Esophagus muscularis mucosa (tissue), 4 donors: Measurements from ENCODE around the gene ESRRG. TPM values are rescaled to one million over a fixed set of nuclear protein-coding genes. Genes with fewer than 3 reads are reported as not detected.

Experiments
- DNase-seq: peaks from one replicate; pipeline ENCODE4 v3.0.0-alpha.2; 2017; ENCODE audit errors: extremely low spot score
- H3K27ac ChIP-seq, 4 donors: fragments of 200-600 bp; sonication (generic); replicated peaks in 1 of 4; 1 replicate in 3 of 4; 2 replicates in 1 of 4; pipeline ENCODE4 v1.5.1; 2016 to 2019; ENCODE audit warnings: mild to moderate bottlenecking in 1 of 4
- H3K27me3 ChIP-seq, 4 donors: fragments of 200-600 bp; sonication (generic); one replicate each; pipeline versions ENCODE4 v1.5.1 to v1.6.0; 2016 to 2019
- H3K36me3 ChIP-seq, 4 donors: fragments of 200-600 bp; sonication (generic); one replicate each; pipeline ENCODE4 v1.5.1; 2016 to 2019
- H3K4me1 ChIP-seq, 4 donors: fragments of 200-600 bp; sonication (generic); one replicate each; pipeline ENCODE4 v1.5.1; 2016 to 2019
- H3K4me3 ChIP-seq, 4 donors: fragments of 200-600 bp; sonication (generic); 1 replicate in 2 of 4; 2 replicates in 2 of 4; pipeline ENCODE4 v1.5.1; 2016 to 2019; ENCODE audit warnings: mild to moderate bottlenecking in 4 of 4, moderate library complexity in 1 of 4
- H3K9me3 ChIP-seq, 4 donors: fragments of 200-600 bp; sonication (generic); 1 replicate in 3 of 4; 2 replicates in 1 of 4; pipeline ENCODE4 v1.5.1; 2016 to 2019
- EP300 ChIP-seq: sonication (generic); formaldehyde crosslinking; IDR thresholded peaks from one replicate; pipeline ENCODE4 v1.6.1; 2017; ENCODE audit warnings: antibody characterized with exemption
- POLR2A ChIP-seq: fragments of 450-650 bp; IDR thresholded peaks from one replicate; pipeline ENCODE4 v1.6.1; 2017; ENCODE audit warnings: antibody characterized with exemption, moderate library complexity, mild to moderate bottlenecking, low read depth
- POLR2AphosphoS5 ChIP-seq, 2 donors: sonication (generic); formaldehyde crosslinking; IDR thresholded peaks; one replicate each; pipeline ENCODE4 v1.6.1; 2017; ENCODE audit warnings: antibody characterized with exemption in 2 of 2
- WGBS: methylation state at CpG from one replicate; pipeline ENCODE4 v1.1.5; 2018; 5-methylcytosine and 5-hydroxymethylcytosine counted together
- intact Hi-C: fragments of 100-400 bp; cut with DNase I; formaldehyde crosslinking; loops from one replicate; pipeline ENCODE4 v1.15.1; 2023
- total RNA-seq, 4 donors: library from RNA; depleted of rRNA; stranded (reverse); fragments of >200 nt; gene quantifications; one replicate each; pipeline versions ENCODE4 v1.1.0 to v1.2.1, GENCODE V29; 2016
- TF ChIP-seq, protein P1 (sequence below), 3 experiments: fragments of 200-600 bp in 2 of 3; fragments of 450-650 bp in 1 of 3; sonication (generic) in 2 of 3; IDR thresholded peaks; one replicate each; pipeline ENCODE4 v1.5.1; 2017 to 2019; ENCODE audit warnings: antibody characterized with exemption in 3 of 3, mild to moderate bottlenecking in 2 of 3, moderate library complexity in 1 of 3

Gene ESRRG
- total RNA-seq, 4 donors from 2014 or later = 3.4 to 7.8 (median 5.7) TPM

- intact Hi-C loops = loop anchor here (10.0 kb wide), 1 partner anchor 118 kb away; the partner anchor contains the start of gene ESRRG
- H3K27me3 ChIP-seq = no peaks in the 10 kb centered on the region
- WGBS = 79% methylated on average over 5 of the region's 5 CpGs
- H3K27ac ChIP-seq = no peak overlapping the region
- no peaks in the 10 kb centered on the region for H3K9me3 ChIP-seq
- no peak for DNase-seq
- H3K4me3 ChIP-seq = no peak overlapping the region
- no peak for TF ChIP-seq EP300
- no peak for TF ChIP-seq POLR2A
- TF ChIP-seq, protein P1, sequence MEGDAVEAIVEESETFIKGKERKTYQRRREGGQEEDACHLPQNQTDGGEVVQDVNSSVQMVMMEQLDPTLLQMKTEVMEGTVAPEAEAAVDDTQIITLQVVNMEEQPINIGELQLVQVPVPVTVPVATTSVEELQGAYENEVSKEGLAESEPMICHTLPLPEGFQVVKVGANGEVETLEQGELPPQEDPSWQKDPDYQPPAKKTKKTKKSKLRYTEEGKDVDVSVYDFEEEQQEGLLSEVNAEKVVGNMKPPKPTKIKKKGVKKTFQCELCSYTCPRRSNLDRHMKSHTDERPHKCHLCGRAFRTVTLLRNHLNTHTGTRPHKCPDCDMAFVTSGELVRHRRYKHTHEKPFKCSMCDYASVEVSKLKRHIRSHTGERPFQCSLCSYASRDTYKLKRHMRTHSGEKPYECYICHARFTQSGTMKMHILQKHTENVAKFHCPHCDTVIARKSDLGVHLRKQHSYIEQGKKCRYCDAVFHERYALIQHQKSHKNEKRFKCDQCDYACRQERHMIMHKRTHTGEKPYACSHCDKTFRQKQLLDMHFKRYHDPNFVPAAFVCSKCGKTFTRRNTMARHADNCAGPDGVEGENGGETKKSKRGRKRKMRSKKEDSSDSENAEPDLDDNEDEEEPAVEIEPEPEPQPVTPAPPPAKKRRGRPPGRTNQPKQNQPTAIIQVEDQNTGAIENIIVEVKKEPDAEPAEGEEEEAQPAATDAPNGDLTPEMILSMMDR (IDR thresholded peaks at IDR 0.05) = no peak
- no peak for TF ChIP-seq POLR2AphosphoS5 (IDR thresholded peaks at IDR 0.05)
- H3K4me1 ChIP-seq = no peaks in the 10 kb centered on the region
- no peaks in the 10 kb centered on the region for H3K36me3 ChIP-seq
Observed at GRCh38 chr1:216607067-216607697, 116.0 kb downstream of the ESRRG start.

- Histone ChIP-seq H3K36me3 (no peaks in the 10 kb centered on the region), H3K4me1 (peaks cover 0 to 6% (median 2%) of the 10 kb centered on the region in 4 donors), H3K9me3 (no peaks in the 10 kb centered on the region), H3K27ac (no peak overlapping the region), H3K27me3 (no peaks in the 10 kb centered on the region), H3K4me3 (no peak overlapping the region)
- TF ChIP-seq POLR2A = no peak
- TF ChIP-seq EP300 = no peak
- TF ChIP-seq, protein P1 (IDR thresholded peaks at IDR 0.05) = no peak
- TF ChIP-seq POLR2AphosphoS5 (IDR thresholded peaks at IDR 0.05) = no peak
- no peak for DNase-seq
- WGBS = 47% methylated on average over 4 of the region's 4 CpGs
- intact Hi-C loops = loop anchor here (10.0 kb wide), 1 partner anchor 119 kb away; the partner anchor contains the start of gene ESRRG
Observed at GRCh38 chr1:216606047-216606637, 117.1 kb downstream of the ESRRG start.

GRCh38 chr1:216604771-216605170 lies 118.5 kb downstream of the ESRRG start:
- TF ChIP-seq POLR2AphosphoS5 (IDR thresholded peaks at IDR 0.05) (no peak), EP300 (no peak), POLR2A (no peak)
- TF ChIP-seq, protein P1 (IDR thresholded peaks at IDR 0.05) = no peak
- WGBS = 88% methylated on average over 1 of the region's 1 CpG
- intact Hi-C loops = loop anchor here (10.0 kb wide), 1 partner anchor 120 kb away; the partner anchor contains the start of gene ESRRG
- Histone ChIP-seq H3K36me3 (no peaks in the 10 kb centered on the region), H3K27ac (no peak overlapping the region), H3K27me3 (no peaks in the 10 kb centered on the region), H3K4me1 (peaks cover 5 to 12% (median 10%) of the 10 kb centered on the region in 4 donors), H3K4me3 (no peak overlapping the region), H3K9me3 (no peaks in the 10 kb centered on the region)
- DNase-seq = no peak

- Histone ChIP-seq H3K4me3 (peak overlapping the region; percentile 76 to 88 (median 79)), H3K36me3 (no peaks in the 10 kb centered on the region), H3K9me3 (no peaks in the 10 kb centered on the region), H3K4me1 (peaks cover 5 to 12% (median 11%) of the 10 kb centered on the region in 4 donors), H3K27me3 (no peaks in the 10 kb centered on the region), H3K27ac (peak overlapping the region; percentile 95 to 97 (median 96))
- TF ChIP-seq, protein P1 (IDR thresholded peaks at IDR 0.05) = peak; percentile 45 to 77 (median 47)
- no peak for TF ChIP-seq EP300
- no peak for TF ChIP-seq POLR2A
- peak; percentile 51 to 64 for TF ChIP-seq POLR2AphosphoS5 (IDR thresholded peaks at IDR 0.05)
- DNase-seq = peak; percentile 94
- intact Hi-C loops = loop anchor here (10.0 kb wide), 1 partner anchor 124 kb away; the partner anchor contains the start of gene ESRRG
- under 1% methylated on average over 25 of the region's 58 CpGs for WGBS
Observed at GRCh38 chr1:216600730-216601609, 122.3 kb downstream of the ESRRG start.
